ENCODE data around the gene PIEZO2.
"Not testable (repeated sequence)": the region's sequence is repeated elsewhere in the genome, so short reads cannot be mapped to it uniquely, and the experiment has no call there.

Gene PIEZO2

GRCh38 chr18:10681581-10682367, 467.6 kb downstream of the PIEZO2 start:
- no peak for DNase-seq (ENCODE audit: low read depth)

DNA sequence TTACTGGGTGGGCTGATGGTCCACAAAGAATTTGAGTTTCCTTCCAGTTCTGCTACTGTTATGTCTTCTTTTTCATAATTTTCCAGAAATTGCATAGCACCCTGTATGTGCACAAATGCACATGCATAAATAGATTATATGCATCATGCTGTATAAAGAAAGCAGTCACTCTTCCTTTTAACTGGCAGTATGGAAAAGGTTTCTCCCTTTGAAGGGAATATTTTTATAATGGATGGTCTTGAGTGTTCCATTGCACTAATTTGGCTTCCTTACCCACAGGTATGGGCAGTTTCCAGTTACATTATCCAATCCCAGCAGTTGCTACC, 469.1 kb downstream of the PIEZO2 start:
- no peak for DNase-seq (ENCODE audit: low read depth)

GRCh38 chr18:10679557-10680270, 469.7 kb downstream of the PIEZO2 start:
- DNase-seq (ENCODE audit: low read depth) = no peak

DNA sequence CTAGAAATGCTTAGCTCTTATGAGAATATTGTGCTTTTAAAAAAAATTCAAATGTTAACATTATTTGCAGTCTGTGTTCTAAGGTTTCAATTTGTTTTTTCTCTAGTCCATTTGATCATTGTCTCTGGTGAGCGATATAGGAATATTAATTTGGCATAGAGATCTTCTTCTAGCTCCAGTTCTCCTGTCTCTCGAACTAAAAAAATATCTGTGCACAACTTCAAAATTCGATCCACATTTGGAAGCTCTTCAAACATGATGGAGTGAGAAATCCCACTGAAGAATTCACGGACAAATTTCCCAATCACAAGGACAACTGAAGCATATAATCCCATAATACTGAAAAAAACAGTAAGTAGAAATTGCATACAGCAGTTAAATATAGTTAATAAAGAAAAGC, 477.9 kb downstream of the PIEZO2 start:
- DNase-seq (ENCODE audit: low read depth) = no peak

DNA sequence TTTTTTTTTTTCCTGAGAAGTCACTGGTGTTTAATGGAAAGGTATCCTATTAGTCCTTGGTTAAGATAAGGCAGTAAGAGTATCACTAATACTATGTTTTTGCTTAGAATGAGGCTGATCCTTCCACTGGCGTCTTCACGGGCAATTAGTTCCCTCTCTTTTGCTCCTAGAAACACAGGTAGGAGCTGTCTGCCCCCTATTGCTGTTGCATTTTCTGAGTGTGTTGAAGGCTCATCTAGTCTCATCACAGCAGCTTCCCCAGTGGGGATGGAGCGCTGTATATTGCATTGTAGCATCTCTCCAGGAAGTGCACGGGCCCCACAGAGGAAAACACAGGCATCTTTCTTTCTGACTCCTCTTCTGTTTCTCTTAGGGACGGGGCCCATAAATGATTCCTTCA, 478.5 kb downstream of the PIEZO2 start:
- DNase-seq (ENCODE audit: low read depth) = no peak

- no peak for DNase-seq (ENCODE audit: low read depth)
Measured at GRCh38 chr18:10669441-10670100, 479.8 kb downstream of the PIEZO2 start.

- DNase-seq (ENCODE audit: low read depth) = no peak
Measured at GRCh38 chr18:10663750-10664149, 485.6 kb downstream of the PIEZO2 start.

- DNase-seq (ENCODE audit: low read depth) = no peak
Measured at GRCh38 chr18:10661317-10661716, 488.1 kb downstream of the PIEZO2 start.

- no peak for DNase-seq (ENCODE audit: low read depth)
Measured at GRCh38 chr18:10660179-10660884, 489.0 kb downstream of the PIEZO2 start.

DNA sequence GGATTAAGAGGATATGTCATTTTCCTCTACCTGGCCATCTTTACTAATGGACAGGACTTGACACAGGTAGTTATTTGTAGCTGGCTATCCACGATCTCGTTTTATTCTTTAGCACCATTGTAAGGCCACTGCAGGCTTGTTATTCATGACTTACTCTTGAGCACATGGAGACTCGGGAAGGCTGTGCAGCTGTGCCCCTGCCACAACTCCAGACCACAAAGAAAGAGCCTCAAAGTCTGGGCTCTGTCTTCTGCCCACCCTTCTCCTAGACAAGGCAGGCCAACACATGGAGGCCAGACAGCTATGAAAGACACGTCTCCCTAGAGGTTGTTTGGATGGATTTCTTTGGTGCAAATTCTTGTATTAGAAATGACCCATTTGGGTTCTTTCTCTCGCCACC, 489.8 kb downstream of the PIEZO2 start:
- no peak for DNase-seq (ENCODE audit: low read depth)

DNA sequence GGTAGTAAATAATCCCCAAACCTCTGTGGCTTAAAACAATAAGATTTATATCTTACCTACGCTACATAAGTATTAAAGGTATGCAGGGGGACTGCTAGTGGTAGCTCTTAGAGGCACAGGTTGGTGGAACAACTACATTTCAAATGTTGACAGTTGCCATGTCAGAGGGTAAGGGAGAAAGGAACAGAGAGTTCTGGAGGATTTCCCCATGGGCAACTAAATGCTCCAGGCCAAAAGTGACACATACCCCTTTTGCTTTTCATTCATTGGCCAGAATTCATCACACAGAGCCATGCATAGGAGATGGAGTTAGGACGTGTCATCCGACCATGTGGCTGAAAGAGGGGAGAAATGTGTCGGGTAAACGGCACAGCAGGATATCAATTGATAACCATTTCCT, 490.4 kb downstream of the PIEZO2 start:
- no peak for DNase-seq (ENCODE audit: low read depth)

DNA sequence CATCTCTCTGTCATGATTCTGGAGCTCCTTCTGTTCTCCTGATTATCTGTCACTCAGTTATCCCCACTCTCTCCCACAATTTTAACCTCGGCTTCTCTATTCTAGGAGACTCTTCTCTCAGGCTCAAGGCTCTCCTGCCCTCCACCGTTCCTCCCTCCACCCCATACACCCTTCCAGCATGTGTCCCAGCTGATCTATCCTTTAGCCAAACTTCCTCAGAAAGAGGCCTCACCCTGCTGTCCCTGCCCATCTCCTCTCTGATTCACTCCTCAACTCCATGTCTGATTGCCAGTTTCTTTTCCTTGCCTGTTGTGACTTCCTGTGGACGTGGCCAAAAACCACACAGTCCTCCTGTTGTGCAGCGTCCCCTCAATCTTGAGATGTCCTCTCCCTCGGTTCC, 505.4 kb downstream of the PIEZO2 start:
- not testable (repeated sequence) for DNase-seq (ENCODE audit: low read depth)

- not testable (repeated sequence) for DNase-seq (ENCODE audit: low read depth)
Measured at GRCh38 chr18:10642915-10643524, 506.3 kb downstream of the PIEZO2 start.

DNA sequence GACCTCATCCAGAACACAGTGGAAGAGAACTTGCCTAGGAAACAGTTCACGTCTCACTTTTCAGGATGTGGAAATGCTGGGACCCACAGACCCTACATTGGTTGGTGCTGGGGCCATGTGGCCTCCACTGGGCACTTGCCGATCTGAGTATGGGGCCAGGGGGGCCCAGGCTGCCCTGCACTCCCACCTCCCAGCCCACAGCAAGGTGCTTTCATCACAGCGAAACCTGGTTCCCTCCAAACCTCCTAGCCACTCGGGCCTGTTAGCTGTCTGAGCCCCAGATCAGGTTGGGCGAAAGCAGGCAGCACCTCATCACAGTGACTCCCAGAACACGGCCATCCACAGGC, 510.9 kb downstream of the PIEZO2 start:
- DNase-seq (ENCODE audit: low read depth) = not testable (repeated sequence)

DNA sequence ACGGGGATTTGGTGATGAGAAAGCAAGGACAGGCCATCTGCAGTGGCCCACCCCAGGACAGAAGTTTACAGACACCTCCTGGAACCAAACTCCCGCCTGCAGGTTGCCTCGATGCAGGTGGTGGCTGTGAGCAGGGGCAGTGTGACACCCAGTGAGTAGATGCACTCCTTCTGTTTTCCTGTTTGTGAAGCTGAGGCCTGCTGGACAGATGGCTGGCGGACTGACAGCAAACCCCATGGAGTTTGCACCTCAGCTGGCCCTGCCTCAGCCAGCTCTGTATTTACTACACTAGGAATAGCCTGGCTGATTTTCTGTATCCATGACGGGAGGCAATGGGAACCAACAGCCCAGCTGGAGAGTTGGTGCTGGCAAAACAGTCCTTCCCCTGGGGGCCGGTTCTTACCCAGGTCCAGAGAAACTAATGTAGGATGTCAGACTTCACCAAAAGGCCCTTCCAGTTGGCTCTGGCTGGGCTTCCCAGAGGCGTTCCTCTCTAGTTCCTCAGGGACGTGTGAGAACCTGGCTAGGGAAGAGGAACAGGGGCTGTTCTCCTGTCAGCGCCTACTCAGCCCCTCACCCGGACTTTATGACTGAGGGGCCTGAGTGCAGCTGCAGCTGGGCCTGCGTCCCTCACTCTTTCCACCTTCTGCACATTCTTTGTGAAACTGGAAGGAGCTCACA, 511.4 kb downstream of the PIEZO2 start:
- not testable (repeated sequence) for DNase-seq (ENCODE audit: low read depth)

DNA sequence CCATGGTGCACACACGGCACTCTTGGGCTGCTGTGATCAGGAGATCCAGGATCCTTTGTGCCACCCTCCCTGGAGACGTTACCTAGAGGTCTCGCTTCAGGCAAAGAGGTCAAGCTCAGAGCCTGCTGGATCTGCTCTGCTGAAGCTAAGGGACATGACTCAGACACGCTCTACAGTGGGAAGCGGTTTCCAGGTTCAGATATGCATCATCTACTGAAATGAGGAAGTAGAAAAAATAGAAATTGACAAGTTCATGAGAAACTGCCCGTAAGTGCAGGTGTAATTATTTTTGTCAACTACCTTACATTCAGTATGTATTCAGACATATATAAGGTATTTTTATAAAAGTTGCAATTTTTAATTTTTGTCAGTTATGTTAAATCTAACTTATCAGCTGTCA, 520.3 kb downstream of the PIEZO2 start:
- DNase-seq (ENCODE audit: low read depth) = not testable (repeated sequence)

DNA sequence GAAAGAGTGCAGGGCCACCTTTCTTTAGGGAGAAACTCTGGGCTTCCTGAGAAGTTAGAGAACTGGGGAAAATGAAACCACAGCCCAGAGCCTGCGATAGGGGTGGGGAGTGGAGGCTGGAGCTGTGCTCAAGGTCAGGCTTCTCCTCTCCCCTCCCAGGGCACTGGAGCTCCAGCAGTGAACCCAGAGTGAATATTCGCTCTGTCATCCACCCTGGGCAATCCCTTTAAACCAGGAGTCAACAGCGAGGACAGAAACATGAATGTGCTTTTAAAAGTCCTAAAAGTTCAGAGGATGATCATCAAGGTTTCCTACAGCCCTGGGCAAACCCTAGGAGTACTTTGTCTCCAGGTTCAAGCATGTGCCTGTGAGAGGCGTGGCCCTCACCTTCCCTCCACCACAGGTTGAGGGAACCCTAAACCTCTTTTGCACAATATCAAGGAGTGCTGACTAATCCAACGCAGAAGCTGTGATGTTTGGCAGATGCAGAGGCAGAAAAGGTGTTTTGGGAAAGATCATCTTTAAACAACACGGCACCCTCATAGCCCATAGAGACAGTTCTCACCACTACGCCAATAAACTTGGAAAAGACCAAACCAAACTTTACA, 522.7 kb downstream of the PIEZO2 start:
- not testable (repeated sequence) for DNase-seq (ENCODE audit: low read depth)

DNA sequence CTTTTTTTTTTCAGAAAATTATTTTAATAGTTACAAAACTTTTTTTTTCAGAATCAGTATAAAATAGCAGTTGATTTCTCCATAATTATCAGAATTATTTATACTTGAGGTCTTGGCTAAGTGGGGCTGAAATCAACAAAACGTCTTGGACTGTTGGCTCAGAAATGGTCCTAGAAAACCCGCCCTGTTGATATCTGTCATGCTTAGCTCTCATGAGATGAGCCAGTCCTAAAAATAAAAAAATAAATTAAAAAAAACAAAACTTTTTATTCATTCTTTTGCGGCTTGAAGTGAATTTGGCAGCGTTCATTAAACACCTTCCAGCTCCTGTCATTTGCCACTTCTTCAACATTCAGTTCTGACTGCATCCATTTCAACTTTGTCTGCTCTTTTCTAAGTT, 525.8 kb downstream of the PIEZO2 start:
- DNase-seq (ENCODE audit: low read depth) = not testable (repeated sequence)

DNA sequence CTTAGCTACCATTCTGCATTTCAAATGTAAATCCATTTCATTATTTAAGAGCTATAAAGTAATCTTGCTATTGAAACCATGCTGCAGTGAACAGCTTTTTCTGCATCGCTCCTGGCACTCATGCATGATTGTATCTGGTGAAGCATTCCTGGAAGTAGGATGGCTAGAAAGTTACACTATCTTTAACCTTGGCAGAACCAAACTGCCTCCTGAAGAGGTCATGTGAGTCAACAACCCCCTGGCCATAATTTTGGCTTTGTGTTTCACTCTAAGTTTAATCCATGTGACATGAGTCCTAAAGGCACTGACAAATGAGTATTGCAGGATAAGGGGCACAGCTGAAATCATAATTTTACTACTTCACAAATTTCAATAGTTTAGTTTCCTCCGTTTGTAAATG, 526.4 kb downstream of the PIEZO2 start:
- not testable (repeated sequence) for DNase-seq (ENCODE audit: low read depth)

- not testable (repeated sequence) for DNase-seq (ENCODE audit: low read depth)
Measured at GRCh38 chr18:10620670-10621329, 528.6 kb downstream of the PIEZO2 start.

All from activated T-helper 9 cell treated with anti-CD3 and anti-CD28 coated beads, Interleukin-2, amount 50 U/mL, for 16 hours (primary cell).